ENCODE data around the gene ATP2B2.

The ATP2B2 gene

GRCh38 chr3:10411598-10412332, 93.6 kb downstream of the ATP2B2 start:
- no peak for DNase-seq (ENCODE audit: extremely low read depth, low read depth)
- no peak for TF ChIP-seq CTCF (IDR thresholded peaks at IDR 0.05; ENCODE audit: low read depth, low read length)

DNA sequence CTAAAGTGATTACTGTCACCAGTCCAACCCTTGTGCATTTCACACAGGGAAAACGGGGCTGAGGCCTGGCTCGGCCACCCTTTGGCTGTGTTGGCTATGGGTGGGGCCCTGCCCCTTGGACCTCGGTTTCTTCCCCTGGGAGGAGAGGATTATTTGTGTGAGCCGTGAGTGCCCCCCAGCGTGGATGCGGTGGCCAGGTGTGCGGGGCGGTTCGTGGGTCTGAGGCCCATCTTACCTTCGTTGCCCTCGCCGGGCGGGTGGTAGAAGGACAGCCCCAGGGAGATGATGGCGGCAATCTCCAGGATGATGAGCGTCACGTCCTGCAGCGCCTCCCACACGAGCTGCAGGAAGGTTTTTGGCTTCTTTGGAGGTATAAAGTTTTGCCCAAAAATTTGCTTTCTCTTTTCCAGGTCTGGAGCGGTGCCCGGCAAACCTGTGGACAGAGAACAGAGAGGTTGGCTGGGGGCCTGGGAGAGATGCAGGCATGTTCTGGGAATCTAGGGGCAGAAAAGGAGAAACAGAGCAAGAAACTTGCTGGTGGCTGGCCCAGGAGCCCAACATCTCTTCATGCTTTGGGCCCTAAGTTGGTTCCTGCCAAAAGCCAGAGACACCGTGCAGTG, 94.9 kb downstream of the ATP2B2 start:
- no peak for DNase-seq (ENCODE audit: extremely low read depth, low read depth)
- TF ChIP-seq CTCF (IDR thresholded peaks at IDR 0.05; ENCODE audit: low read depth, low read length), result no peak

DNA sequence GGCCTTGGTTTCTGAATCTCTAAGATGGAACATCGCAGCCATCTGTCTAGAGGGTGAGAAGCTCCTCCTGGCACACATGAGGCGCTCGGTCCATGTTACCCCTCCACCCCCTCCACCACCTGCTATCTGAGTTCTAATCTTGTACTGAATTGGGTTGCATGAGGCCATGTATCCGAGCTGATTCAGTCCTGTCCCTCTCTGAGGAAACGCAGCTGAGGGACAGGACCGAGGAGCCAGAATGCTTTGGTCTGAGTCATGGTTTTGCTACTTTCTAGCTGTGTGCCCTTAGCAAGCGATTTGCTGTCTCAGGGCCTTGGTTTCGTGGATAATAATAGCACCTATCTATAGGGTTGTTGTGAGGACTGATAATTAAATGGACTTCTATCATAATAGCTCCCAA, 96.7 kb downstream of the ATP2B2 start:
- DNase-seq (ENCODE audit: extremely low read depth, low read depth), result no peak

GRCh38 chr3:10407361-10407760, 98.0 kb downstream of the ATP2B2 start:
- TF ChIP-seq CTCF (IDR thresholded peaks at IDR 0.05; ENCODE audit: low read depth, low read length), result no peak
- no peak for DNase-seq (ENCODE audit: extremely low read depth, low read depth)

More for the DNA sequence above, 96.7 kb downstream of the ATP2B2 start:
- TF ChIP-seq CTCF (IDR thresholded peaks at IDR 0.05; ENCODE audit: low read depth, low read length), result no peak

- TF ChIP-seq CTCF (IDR thresholded peaks at IDR 0.05; ENCODE audit: low read depth, low read length), result no peak
- DNase-seq (ENCODE audit: extremely low read depth, low read depth), result no peak
Observed at GRCh38 chr3:10406414-10406813, 99.0 kb downstream of the ATP2B2 start.

GRCh38 chr3:10405816-10406215, 99.6 kb downstream of the ATP2B2 start:
- no peak for TF ChIP-seq CTCF (IDR thresholded peaks at IDR 0.05; ENCODE audit: low read depth, low read length)
- DNase-seq (ENCODE audit: extremely low read depth, low read depth), result no peak

- no peak for TF ChIP-seq CTCF (IDR thresholded peaks at IDR 0.05; ENCODE audit: low read depth, low read length)
- DNase-seq (ENCODE audit: extremely low read depth, low read depth), result no peak
Observed at GRCh38 chr3:10404876-10405275, 100.5 kb downstream of the ATP2B2 start.

Measured in AG09319 (cell line).